Stimulated activated effector memory CD8-positive, alpha-beta T cell treated with anti-CD3 and anti-CD28 coated beads, Interleukin-12 subunit alpha, Interleukin-12 subunit beta, amount 100 ng/mL, for 72 hours (primary cell): ENCODE data around the gene PTCD2.

Source experiments
- ATAC-seq: fragments of 150-1000 bp; cut with Tn5 transposase; 2 replicates; pipeline ENCODE4 v1.10.0; 2021
- DNase-seq, 2 donors: peaks; one replicate each; pipeline ENCODE4 v3.0.0; 2021 to 2022; ENCODE audit warnings: low spot score in 2 of 2
- H3K27ac Mint-ChIP-seq: one replicate; pipeline ENCODE4 v1.8.0; 2022; ENCODE audit warnings: mild to moderate bottlenecking, mixed read lengths
- H3K36me3 Mint-ChIP-seq: one replicate; pipeline ENCODE4 v1.8.0; 2022; ENCODE audit warnings: mild to moderate bottlenecking, mixed read lengths
- H3K4me1 Mint-ChIP-seq: one replicate; pipeline ENCODE4 v1.8.0; 2022; ENCODE audit warnings: mixed read lengths
- H3K4me3 Mint-ChIP-seq: one replicate; pipeline ENCODE4 v1.8.0; 2022; ENCODE audit warnings: mild to moderate bottlenecking, mixed read lengths
- H3K9me3 Mint-ChIP-seq: one replicate; pipeline ENCODE4 v1.8.0; 2022; ENCODE audit warnings: mixed read lengths

The PTCD2 gene

DNA sequence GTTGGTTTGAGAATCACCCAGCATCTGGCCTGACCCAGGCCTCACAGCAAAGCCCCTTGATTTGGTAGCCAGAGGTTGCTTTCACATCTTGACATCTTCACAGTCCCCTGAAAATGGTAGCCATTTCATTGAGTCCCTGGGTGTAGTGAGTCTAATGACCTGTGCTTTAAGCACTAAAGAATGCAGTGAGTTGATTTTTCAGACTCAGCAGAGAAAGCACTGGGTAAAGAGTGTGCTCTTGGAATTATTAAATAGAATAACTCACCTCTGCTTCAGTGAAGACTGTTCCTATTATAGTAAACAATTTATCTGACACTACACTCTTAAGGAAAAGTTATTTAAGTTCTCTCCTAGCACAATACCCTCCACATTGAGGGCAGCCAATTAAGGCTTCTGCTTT, 56.2 kb downstream of the PTCD2 start:
- H3K36me3 Mint-ChIP-seq: no peaks in the 10 kb centered on the region
- no peaks in the 10 kb centered on the region for H3K9me3 Mint-ChIP-seq
- H3K4me3 Mint-ChIP-seq: no peak overlapping the region
- H3K27ac Mint-ChIP-seq: no peak overlapping the region
- H3K4me1 Mint-ChIP-seq: no peaks in the 10 kb centered on the region
- no peak for ATAC-seq
- no peak for DNase-seq

DNA sequence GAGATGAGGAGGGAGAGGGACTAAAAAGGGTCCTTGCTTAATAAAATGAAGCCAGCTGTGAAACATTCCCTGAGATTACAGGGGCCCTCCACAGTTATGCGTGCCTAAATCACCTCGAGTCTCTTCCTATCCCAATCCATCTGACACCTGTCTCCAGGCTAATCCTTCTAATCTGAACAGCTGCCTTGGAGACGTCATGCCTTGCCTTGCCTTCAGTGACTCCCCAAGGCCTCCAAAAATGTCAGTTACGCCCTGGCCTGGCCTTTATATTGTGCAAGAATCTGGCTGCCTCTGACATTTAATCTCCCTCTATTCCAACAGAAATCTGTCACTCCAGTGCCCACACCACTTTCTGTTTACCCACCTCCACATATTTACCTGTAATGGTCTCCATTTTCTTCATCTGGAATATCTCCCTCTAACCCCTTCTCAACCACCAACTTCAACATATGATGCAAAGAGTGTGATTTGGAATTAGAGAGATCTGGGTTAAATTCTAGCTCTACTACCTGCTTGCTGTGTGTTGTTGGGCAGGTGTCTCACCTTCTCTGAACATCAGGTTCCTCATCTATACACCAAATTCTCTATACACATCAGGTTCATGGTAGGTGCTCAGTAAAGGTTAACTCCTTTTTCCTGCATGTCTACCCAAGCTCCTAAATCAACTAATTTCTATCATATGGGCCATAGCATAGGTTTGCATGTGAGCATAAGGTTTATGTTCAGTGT, 57.9 kb downstream of the PTCD2 start:
- Mint-ChIP-seq H3K4me1 (no peaks in the 10 kb centered on the region), H3K27ac (no peak overlapping the region), H3K4me3 (no peak overlapping the region), H3K9me3 (no peaks in the 10 kb centered on the region), H3K36me3 (no peaks in the 10 kb centered on the region)
- DNase-seq (no peak), ATAC-seq (no peak)

DNA sequence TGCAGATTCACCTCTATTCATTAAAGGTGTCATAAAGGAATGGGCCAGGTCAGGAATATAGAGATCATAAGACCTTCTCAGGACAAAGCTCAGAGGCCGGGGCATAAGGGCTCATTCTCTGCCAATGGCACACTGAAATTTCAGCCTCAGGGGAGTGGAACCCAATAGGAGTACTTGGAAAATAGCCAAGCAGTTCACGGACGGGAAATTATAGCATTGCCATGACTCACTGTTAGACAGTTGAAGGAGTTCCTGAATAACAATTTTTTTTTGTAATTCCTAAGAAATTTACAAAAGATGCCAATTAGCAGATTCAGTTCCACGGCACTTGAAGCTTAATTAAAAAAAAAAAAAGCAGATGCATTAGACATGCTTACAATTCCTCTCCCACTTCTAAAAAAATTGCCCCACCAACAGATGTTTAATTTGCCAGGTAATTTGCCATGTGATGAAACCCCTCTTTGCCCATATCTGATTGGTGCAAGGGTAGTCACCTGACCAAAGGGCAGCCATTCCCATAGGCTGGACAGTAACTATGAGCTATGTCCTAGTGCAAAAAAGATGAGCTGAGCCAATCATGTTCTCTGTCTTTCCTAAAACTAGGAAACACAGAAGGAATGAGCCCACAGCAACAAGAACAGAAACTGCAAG, 58.6 kb downstream of the PTCD2 start:
- no peak for DNase-seq
- no peaks in the 10 kb centered on the region for H3K36me3 Mint-ChIP-seq

DNA sequence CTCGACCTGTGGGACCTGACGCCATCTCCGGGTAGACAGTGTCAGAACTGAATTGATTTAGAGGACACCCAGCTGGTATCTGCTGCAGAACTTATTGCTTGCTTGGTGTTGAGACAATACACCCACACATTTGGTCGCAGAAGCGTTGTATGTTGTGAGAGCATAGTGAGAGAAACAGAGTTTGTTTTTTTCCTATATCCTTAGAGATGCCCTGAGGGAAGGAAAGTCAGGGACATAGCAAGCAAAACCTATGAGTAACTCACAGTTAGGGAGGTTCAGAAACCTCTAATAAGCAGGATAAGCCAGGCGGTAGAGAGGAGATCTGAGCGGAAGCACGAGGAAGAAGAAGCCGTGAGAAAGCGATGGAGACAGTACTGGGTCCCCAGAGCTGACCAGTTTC, 59.8 kb downstream of the PTCD2 start:
- Mint-ChIP-seq H3K4me1 (no peaks in the 10 kb centered on the region), H3K27ac (no peak overlapping the region), H3K9me3 (no peaks in the 10 kb centered on the region), H3K36me3 (no peaks in the 10 kb centered on the region), H3K4me3 (no peak overlapping the region)
- no peak for ATAC-seq
- no peak for DNase-seq

More for the DNA sequence above, 58.6 kb downstream of the PTCD2 start:
- Mint-ChIP-seq H3K4me3 (no peak overlapping the region), H3K4me1 (no peaks in the 10 kb centered on the region), H3K27ac (no peak overlapping the region), H3K9me3 (no peaks in the 10 kb centered on the region)
- ATAC-seq: no peak

DNA sequence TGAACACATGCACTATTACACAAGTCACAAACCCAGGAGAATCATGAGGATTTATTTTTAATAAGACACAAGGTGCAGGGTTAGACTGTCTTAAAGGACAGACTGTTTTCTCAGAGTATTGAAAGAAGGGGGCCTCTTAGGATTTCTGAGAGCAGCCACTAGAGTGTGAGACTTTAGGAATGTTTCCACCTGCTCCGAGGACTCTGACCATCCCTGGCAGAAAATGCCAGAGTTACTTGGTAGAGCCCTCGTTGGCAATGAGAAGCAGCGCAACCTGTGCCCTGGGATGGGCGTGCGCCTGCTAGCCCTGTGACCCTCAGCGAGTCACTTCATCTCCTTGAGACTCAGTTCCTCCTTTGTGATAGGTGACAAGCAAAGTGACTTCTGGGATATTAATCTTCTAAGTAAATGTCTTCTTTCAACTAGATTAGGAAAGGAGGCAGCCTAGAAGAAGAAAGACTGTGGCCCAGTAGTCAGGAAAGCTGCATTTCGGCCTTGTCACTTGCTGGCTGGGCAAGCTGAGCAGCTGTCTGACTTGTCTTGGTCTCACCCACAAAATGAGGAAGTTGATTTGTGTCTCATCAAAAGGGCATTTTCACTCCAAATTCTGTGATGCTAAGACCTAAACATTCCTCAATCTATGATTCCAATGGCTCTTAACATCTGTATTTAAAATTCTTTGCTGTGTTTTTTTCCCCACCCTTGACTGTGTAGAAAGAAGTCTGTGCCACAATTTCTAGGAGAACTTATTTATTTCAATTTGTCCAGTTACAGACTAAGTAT, 60.5 kb downstream of the PTCD2 start:
- no peaks in the 10 kb centered on the region for H3K4me1 Mint-ChIP-seq
- H3K9me3 Mint-ChIP-seq: no peaks in the 10 kb centered on the region
- DNase-seq: no peak
- H3K4me3 Mint-ChIP-seq: no peak overlapping the region
- H3K36me3 Mint-ChIP-seq: no peaks in the 10 kb centered on the region
- no peak for ATAC-seq
- no peak overlapping the region for H3K27ac Mint-ChIP-seq

DNA sequence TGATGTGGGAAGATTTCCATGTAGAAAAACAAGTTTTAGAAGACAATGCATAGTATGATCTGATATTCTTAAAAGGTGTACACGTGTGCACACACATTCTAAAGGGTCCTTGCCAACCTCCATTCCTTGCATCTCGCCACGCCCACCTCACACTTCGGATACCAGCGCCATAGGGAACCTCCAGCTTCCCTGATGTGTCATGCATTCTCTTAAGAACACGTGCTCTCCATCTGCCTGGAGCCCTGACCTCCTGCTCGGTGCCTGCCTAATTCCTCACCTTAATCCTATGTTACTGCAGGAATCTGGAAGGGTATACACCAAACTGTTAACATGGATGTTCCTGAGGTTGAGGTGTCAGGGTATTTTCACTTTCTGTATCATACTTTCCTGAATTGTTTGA, 63.1 kb downstream of the PTCD2 start:
- H3K27ac Mint-ChIP-seq: no peak overlapping the region
- H3K9me3 Mint-ChIP-seq: no peaks in the 10 kb centered on the region
- no peaks in the 10 kb centered on the region for H3K4me1 Mint-ChIP-seq
- no peak for DNase-seq
- no peak overlapping the region for H3K4me3 Mint-ChIP-seq
- ATAC-seq: no peak
- no peaks in the 10 kb centered on the region for H3K36me3 Mint-ChIP-seq

DNA sequence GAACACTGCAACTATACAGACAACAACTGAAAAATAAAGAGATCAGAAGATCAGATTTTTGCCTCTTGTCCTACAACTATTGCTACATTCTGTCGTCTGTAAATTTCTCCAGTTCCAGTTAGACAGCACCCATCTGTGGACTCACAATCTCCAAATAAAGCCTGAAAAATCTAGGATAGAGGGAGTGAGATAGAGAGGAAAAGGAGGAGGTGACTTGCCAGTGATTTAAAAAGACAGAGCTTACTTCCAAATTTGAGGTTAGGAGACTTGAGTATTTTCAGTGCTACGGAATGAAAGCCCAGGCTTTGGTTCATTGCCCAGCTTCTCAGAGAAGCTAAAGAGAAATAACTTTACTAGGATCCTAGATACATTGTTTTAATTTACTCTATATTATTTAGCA, 63.6 kb downstream of the PTCD2 start:
- Mint-ChIP-seq H3K4me1 (no peaks in the 10 kb centered on the region), H3K9me3 (no peaks in the 10 kb centered on the region), H3K27ac (no peak overlapping the region), H3K4me3 (no peak overlapping the region), H3K36me3 (no peaks in the 10 kb centered on the region)
- ATAC-seq (no peak), DNase-seq (no peak)

DNA sequence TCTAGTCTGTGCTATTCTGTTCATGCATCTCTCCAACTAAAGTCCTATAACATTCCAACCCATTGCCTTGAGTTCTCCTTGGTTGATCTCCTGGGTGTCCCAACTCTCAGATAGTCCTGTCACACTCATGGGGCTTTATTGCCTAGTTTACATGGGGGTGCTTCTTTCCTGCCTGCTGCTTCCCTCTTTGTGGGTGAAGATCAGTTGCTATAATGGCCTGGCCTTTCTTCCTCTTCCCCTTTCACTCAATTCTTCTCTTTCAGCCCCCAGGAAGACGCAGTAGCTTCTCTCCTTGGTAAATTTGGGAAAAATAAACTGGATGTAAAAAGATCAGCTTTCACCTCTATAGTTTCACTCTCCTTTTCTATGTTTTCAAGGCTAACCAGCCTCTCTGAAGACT, 66.5 kb downstream of the PTCD2 start:
- Mint-ChIP-seq H3K36me3 (no peaks in the 10 kb centered on the region), H3K4me3 (no peak overlapping the region), H3K4me1 (no peaks in the 10 kb centered on the region), H3K27ac (no peak overlapping the region), H3K9me3 (no peaks in the 10 kb centered on the region)
- no peak for DNase-seq
- no peak for ATAC-seq

DNA sequence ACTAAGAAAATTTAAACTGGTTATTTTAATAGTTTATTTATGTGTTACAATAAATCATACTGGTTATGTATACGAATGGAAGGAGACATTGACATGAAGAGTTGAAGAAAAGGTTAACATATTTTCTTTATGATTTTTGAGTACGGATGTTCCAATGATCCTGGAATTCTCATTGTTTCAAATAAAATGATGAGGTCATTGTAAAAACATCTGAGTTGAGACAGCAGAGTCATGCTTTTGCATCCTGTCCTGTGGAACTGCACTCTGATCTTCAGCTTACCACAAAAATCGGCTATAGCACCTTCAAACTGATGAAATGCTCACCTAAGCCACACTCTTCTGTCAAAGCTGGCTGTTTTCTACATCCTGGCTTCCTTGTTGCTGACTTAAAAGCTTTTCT, 67.8 kb downstream of the PTCD2 start:
- no peaks in the 10 kb centered on the region for H3K9me3 Mint-ChIP-seq
- DNase-seq (no peak), ATAC-seq (no peak)
- H3K4me3 Mint-ChIP-seq: no peak overlapping the region
- H3K27ac Mint-ChIP-seq: no peak overlapping the region
- no peaks in the 10 kb centered on the region for H3K36me3 Mint-ChIP-seq
- no peaks in the 10 kb centered on the region for H3K4me1 Mint-ChIP-seq

DNA sequence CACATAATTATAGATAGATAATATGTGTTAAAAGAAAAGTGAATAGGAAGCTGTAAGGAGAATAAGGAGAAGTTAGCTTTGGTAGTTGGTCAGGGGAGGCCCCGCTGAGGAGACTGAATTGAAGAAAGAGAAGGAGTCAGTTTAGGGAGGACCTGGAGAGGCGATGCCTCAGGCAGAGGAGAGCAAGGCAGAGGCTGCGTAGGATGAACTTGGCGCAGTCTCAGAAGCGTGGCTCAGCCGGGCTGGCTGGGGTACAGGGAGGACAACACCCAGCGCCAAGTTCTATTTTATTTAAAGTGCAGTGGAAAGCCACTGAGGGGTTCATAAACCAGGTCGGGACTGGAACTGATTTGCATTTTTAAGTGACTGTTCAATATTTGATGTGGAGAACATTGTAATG, 68.5 kb downstream of the PTCD2 start:
- no peak for ATAC-seq
- Mint-ChIP-seq H3K9me3 (no peaks in the 10 kb centered on the region), H3K4me3 (no peak overlapping the region), H3K36me3 (no peaks in the 10 kb centered on the region), H3K4me1 (no peaks in the 10 kb centered on the region), H3K27ac (no peak overlapping the region)
- no peak for DNase-seq

DNA sequence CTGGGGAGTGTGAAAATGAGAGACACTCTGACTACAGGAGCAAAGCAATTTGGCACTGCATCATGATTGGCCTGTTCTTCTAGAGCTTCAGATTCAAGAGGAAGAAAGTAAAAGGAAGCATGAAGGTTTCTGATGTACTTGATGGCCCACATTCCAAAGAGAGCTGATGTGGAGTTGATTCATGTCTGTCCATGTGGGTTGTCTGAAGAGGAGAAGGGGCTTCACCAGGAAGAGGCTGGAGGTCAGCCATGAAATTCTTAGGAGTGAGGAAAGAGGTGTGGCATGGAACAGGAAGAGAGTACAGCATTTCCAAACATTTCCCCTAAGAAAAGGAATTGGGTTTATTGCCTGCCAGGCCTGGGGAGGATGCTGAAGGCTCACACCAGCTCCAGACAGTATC, 70.7 kb downstream of the PTCD2 start:
- Mint-ChIP-seq H3K27ac (no peak overlapping the region), H3K36me3 (no peaks in the 10 kb centered on the region), H3K4me3 (no peak overlapping the region), H3K4me1 (no peaks in the 10 kb centered on the region), H3K9me3 (no peaks in the 10 kb centered on the region)
- no peak for DNase-seq
- ATAC-seq: no peak

DNA sequence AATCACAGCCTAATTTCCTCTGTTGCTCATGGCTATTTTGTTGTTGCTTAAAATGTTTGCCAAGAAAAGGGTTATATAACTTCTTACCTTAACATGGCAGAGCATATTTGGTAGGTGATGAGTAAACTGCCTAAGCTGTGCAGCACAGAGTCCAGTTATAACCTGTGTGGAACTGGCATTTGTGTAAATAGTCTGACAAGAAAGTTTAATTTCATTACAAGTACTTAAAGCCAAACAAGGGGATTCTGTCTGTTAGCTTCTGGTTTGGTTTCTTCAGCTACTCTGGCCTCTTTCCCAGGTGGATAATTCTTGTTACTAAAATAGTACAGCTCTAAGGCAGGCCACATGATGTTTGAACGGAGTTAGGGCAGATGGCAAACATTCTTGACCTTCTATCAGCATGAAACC, 72.2 kb downstream of the PTCD2 start:
- Mint-ChIP-seq H3K4me1 (no peaks in the 10 kb centered on the region), H3K36me3 (no peaks in the 10 kb centered on the region), H3K4me3 (no peak overlapping the region), H3K27ac (no peak overlapping the region), H3K9me3 (no peaks in the 10 kb centered on the region)
- ATAC-seq (no peak), DNase-seq (no peak)

DNA sequence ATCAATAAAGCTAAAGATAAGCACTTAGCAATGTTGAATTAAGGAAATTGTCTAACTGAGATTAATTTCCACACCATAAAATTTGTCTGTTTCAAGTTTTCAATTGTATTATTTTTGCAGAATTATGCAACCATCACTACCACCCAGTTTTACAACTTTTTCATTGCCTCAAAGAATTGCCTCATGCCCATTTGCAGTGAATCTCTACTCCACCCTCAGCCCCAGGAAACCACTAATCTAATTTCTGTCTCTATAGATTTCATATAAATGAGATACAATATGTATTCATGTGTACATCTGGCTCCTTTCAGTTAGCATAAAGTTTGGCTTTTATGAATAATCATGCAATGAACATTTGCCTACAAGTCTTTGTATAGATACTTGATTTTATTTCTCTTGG, 72.9 kb downstream of the PTCD2 start:
- Mint-ChIP-seq H3K4me1 (no peaks in the 10 kb centered on the region), H3K9me3 (no peaks in the 10 kb centered on the region), H3K36me3 (no peaks in the 10 kb centered on the region), H3K4me3 (no peak overlapping the region), H3K27ac (no peak overlapping the region)
- DNase-seq (no peak), ATAC-seq (no peak)

DNA sequence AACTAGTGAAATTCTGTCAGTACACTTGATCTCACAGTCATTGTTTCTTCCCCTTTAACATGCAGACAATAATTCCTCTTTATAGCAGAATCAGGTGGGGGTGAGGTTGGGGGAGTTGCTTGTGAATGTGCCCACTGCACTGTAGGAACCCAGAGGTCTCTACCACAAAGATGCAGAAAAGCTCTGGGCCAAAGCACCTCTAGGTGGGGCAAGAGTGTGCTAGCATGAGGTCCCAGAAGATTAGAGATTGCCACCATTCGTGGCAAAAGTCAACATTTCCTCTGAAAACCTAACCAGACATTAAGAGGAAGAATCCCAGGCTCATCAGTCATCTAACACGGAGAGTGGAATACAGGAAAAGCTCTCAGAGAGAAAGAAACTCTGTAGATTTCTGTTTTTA, 74.5 kb downstream of the PTCD2 start:
- DNase-seq (no peak), ATAC-seq (no peak)
- H3K4me1 Mint-ChIP-seq: no peaks in the 10 kb centered on the region
- no peak overlapping the region for H3K4me3 Mint-ChIP-seq
- no peak overlapping the region for H3K27ac Mint-ChIP-seq
- no peaks in the 10 kb centered on the region for H3K36me3 Mint-ChIP-seq
- H3K9me3 Mint-ChIP-seq: no peaks in the 10 kb centered on the region

DNA sequence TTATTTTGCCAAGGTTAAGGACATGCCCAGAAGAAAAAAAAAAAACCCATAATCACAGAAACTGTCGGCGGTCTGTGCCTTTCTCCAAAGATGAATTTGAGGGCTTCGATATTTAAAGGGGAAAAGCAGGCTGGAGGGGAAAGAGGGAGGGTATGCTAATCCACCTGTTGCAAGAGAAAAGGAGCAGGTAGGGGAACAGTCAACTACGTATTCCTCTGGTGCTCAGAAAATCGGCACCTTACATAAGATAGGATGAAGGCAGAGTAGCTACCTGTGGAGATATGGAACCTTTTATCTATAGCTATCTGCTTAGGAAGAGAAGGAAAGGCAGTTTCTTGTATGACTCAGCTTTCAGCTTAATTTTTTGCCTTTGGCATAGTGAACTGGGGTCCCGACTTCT, 77.7 kb downstream of the PTCD2 start:
- no peaks in the 10 kb centered on the region for H3K36me3 Mint-ChIP-seq
- no peaks in the 10 kb centered on the region for H3K4me1 Mint-ChIP-seq
- no peak for ATAC-seq
- peaks cover 9% of the 10 kb centered on the region for H3K9me3 Mint-ChIP-seq
- DNase-seq: no peak
- H3K27ac Mint-ChIP-seq: no peak overlapping the region
- no peak overlapping the region for H3K4me3 Mint-ChIP-seq

DNA sequence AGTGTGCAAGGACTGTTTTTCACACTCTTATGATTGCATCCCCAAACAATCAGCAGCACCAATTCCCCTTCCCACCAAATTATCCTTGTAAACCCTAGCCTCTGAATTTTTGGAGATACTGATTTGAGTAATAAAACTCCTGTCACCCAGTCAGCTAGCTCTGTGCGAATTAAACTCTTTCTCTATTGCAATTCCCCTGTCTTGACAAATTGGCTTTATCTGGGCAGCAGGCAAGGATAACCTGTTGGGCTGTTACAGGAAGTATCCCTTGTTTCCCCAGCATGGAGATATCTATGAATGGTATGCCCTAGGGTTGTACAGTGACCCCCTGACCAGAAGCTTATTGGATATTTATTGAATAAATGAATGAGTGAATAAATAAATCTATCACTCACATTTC, 80.8 kb downstream of the PTCD2 start:
- peaks cover 9% of the 10 kb centered on the region for H3K9me3 Mint-ChIP-seq
- H3K36me3 Mint-ChIP-seq: no peaks in the 10 kb centered on the region
- H3K27ac Mint-ChIP-seq: no peak overlapping the region
- no peak overlapping the region for H3K4me3 Mint-ChIP-seq
- H3K4me1 Mint-ChIP-seq: no peaks in the 10 kb centered on the region
- DNase-seq: no peak
- ATAC-seq: no peak
